GM23338 (cell line): ENCODE measurements around the gene CTAGE9.

ENCODE experiments used
- CTCF ChIP-seq, 2 experiments: fragments of 200-600 bp in 1 of 2; sonication (generic) in 1 of 2; conservative IDR thresholded peaks; 2 replicates each; pipeline versions ENCODE4 v1.5.1 to v1.6.1; 2016 to 2017; ENCODE audit warnings: antibody characterized with exemption in 2 of 2, low read depth in 2 of 2, mild to moderate bottlenecking in 2 of 2, moderate library complexity in 1 of 2
- REST ChIP-seq: IDR thresholded peaks from one replicate; pipeline ENCODE4 v1.6.1; 2018; ENCODE audit warnings: antibody characterized with exemption; ENCODE audit not compliant: unreplicated experiment

- no peak for TF ChIP-seq CTCF (conservative IDR thresholded peaks at IDR 0.05; ENCODE audit: low read depth in 2 of 2)
- TF ChIP-seq REST, result no peak
These were observed 44.1 kb upstream of the CTAGE9 start for GRCh38 chr6:131754715-131755567.
